Activated T-cell treated with anti-CD3 and anti-CD28 coated beads, Interleukin-2, amount 50 U/mL, for 4 hours (primary cell): Measurements from ENCODE around the gene HIPK1. TPM values are rescaled to one million over a fixed set of nuclear protein-coding genes. Genes with fewer than 3 reads are reported as not detected.

Source experiments
- ATAC-seq, 2 donors: fragments of 200-7000 bp; cut with Tn5 transposase; one replicate each; pipeline ENCODE4 v1.10.0; 2021
- DNase-seq: peaks from one replicate; pipeline ENCODE4 v3.0.0-alpha.2; 2020
- H3K27me3 Mint-ChIP-seq: one replicate; pipeline ENCODE4 v1.8.0; 2021; ENCODE audit warnings: low read depth, mixed read lengths
- H3K36me3 Mint-ChIP-seq: one replicate; pipeline ENCODE4 v1.8.0; 2022; ENCODE audit warnings: mixed read lengths; ENCODE audit not compliant: insufficient read depth
- H3K4me1 Mint-ChIP-seq: one replicate; pipeline ENCODE4 v1.8.0; 2021; ENCODE audit warnings: low read depth, mixed read lengths
- H3K4me3 Mint-ChIP-seq: one replicate; pipeline ENCODE4 v1.8.0; 2021; ENCODE audit warnings: mild to moderate bottlenecking, moderate library complexity, mixed read lengths
- H3K9me3 Mint-ChIP-seq: one replicate; pipeline ENCODE4 v1.8.0; 2021; ENCODE audit warnings: mixed read lengths
- total RNA-seq, 3 donors: library from RNA; stranded (reverse); gene quantifications; one replicate each; pipeline ENCODE4 v1.2.1, GENCODE V29; 2021

HIPK1 gene
- total RNA-seq, 3 donors from 2014 or later: 63.6 to 67.1 (median 63.6) TPM

DNA sequence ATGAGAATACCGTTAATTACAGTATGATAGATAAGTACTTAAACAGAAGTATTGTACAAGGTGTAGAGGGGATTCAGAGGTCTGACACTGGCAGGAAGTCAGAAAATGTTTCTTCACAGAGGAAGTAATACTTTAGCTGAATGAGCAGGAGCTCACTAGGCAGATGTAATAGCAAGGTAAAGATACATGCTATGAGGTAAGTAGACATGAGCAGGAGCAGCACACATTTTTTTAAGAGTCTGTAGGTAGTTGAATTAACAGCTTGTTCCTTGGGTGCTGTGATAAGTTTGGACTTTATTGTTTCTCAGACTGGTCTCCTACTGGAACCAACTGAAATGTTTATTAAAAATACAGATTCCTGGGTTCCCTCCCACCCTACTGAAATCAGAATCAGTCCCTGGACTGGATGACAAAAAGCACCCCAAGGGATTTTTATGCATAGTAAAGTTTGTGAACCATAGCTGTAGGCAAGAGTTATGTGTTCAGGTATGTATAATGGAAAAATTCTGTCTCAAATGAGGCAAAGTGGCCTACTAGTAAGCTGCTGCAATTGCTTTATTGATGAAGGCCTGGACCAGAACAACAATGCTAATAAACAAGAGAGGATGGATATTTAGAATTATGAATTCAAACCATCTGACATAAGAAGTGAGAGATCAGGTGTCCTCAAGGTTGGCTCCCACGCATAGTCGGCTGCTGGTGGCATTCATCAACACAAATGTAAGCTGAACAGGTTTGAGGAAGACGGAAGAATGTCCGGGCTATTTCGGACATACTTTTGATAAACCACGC is 25.4 kb upstream of the HIPK1 start:
- H3K27me3 Mint-ChIP-seq: no peaks in the 10 kb centered on the region
- no peak for DNase-seq
- no peak for ATAC-seq

DNA sequence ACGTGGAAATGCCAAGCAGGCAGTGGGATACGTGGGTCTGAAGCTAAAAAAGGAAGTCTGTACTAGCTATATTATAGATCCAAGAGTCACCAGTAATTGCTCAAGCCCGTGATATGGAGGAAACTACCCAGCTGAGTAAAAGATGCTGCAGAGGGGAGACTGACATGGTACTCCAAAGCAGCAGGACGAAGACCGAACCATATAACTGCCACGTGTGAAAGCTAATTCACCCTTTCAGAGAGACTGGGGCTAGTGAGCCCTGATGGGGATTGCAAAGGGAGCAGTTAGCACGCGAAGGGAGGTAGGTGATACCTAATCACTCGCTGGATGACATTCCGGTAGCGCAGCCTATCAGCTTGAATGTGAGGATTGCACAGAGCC is 24.8 kb upstream of the HIPK1 start:
- peak; percentile 56 to 62 for ATAC-seq
- Mint-ChIP-seq H3K4me3 (peak overlapping the region; percentile 95), H3K36me3 (peaks cover 35% of the 10 kb centered on the region), H3K27me3 (no peaks in the 10 kb centered on the region), H3K4me1 (peaks cover 50% of the 10 kb centered on the region), H3K9me3 (no peaks in the 10 kb centered on the region)
- DNase-seq: no peak

More for the DNA sequence above, 25.4 kb upstream of the HIPK1 start:
- Mint-ChIP-seq H3K4me1 (peaks cover 55% of the 10 kb centered on the region), H3K36me3 (peaks cover 37% of the 10 kb centered on the region), H3K4me3 (peak overlapping the region; percentile 95), H3K9me3 (no peaks in the 10 kb centered on the region)

DNA sequence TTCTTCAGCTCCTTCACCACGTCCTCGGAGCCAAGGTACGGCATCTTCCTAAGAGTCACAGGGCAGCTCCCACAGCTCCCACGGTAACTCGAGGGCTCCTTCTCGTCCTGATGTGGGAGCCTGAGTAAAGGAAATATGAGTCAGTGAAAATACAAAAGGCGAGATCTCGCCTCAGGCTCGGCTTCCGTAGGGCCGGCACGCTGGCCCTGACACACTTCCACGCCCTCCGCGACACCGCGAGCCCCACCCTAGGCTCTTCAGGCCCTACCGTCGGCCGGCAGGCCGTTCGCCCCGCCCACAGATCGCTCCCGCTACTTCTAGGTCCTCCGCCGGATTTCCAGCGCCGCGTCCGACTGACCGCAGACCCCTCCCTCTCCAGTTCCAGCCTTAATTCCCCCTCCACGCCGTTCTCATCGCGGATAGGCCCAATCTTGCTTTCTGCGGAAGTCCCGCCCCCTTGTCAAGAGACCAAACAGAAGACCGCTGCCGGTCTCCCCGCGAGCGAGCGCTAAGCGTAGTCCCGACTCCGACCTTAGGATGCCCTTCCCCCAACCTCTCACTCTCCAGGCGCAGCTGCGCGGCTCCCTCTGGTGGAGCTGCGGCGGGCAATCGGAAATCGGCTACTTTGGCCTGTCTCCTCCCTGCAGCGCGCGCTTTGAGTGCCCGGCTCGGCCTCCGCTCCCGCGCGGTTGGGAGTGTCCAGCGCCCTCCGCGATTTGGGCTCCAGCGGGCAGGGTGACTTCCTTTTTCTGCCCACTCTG is 24.3 kb upstream of the HIPK1 start, which contains the start of the genes AP4B1 and DCLRE1B:
TSS of gene AP4B1 (minus strand) at position 126 of the 761 bp plus-strand sequence. CDS start at position 44, 82 bp downstream.
TSS of gene DCLRE1B (plus strand) at position 653 of the 761 bp plus-strand sequence. CDS start 261 bp downstream, outside the sequence.
- Mint-ChIP-seq H3K36me3 (peaks cover 30% of the 10 kb centered on the region), H3K4me1 (peaks cover 45% of the 10 kb centered on the region), H3K27me3 (no peaks in the 10 kb centered on the region), H3K9me3 (no peaks in the 10 kb centered on the region), H3K4me3 (peak within 1 kb of the TSS; percentile 95)
- DNase-seq: peak; percentile 94
- peak; percentile 92 to 93 for ATAC-seq

DNA sequence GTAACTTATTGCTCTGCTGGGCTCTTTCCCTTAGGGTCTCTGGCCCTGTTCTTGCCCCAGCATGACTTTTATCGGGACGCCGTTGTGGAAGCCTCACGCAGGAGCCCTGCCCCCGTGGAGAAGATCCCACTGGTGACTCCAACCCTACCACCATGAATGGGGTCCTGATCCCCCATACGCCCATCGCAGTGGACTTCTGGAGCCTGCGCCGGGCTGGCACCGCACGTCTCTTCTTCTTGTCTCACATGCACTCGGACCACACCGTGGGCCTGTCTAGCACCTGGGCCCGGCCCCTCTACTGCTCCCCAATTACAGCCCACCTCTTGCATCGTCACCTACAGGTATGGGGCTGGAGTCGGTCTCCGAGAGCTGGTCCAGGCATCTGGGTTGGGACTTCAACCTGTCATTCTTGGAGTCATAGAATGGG is 23.7 kb upstream of the HIPK1 start:
- Mint-ChIP-seq H3K36me3 (peaks cover 31% of the 10 kb centered on the region), H3K4me3 (peak overlapping the region; percentile 95), H3K4me1 (peaks cover 41% of the 10 kb centered on the region), H3K27me3 (no peaks in the 10 kb centered on the region), H3K9me3 (no peaks in the 10 kb centered on the region)
- DNase-seq: no peak
- peak in 1 of 2 donors; percentile 6 for ATAC-seq

DNA sequence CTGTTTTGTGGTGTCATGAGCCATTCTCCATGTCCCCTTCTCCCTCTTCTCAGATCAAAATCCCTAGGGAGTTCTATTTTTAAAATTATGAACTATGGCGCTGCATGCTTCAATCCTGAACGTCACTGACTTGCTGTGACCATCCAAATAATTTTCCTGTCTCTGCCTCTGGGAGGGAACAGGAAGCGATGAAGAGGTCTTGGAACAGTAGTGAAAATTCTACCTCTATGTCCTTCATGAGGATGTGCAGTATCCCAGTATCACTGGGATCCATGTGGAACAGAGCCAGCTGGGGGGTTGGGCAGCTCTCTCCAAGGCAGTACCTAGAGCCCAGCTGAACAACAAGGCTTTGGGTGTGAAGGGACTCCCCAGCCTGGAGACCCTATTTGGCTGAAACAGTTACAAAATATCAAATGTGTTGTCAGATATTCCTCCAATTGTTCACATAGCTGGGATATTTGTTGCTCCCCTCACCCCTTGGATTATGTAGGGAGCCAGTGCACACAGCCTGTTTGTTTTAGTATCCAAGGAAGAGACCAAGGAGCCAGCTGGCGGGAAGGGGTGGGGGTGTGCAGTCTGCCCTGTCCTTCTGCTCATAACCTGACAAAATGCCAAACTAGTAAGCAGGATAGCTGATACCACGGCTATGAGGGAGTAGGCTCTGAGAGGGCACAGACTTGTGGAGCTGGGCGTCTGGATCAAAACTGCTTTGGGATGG is 16.4 kb upstream of the HIPK1 start:
- no peak for ATAC-seq
- no peak for DNase-seq
- H3K4me3 Mint-ChIP-seq: no peak overlapping the region
- H3K36me3 Mint-ChIP-seq: peaks cover 35% of the 10 kb centered on the region
- no peaks in the 10 kb centered on the region for H3K9me3 Mint-ChIP-seq
- no peaks in the 10 kb centered on the region for H3K27me3 Mint-ChIP-seq
- no peaks in the 10 kb centered on the region for H3K4me1 Mint-ChIP-seq

DNA sequence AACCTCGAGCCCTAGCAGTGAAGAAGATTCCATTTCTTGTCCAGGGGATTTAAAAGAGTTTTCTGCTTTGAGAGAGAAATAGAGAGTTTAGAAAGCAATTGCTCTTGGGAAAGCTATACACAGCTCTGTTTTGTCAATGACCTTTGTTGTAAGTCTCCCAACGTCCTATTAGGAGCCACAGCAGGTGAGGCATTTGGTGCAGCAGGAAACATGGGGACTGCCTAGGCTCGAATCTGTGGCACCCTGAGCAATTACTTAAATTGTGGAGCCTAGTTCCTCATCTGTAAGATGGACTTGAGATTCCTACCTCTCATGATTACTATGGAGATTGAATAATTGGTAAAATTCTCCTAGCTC is 15.8 kb upstream of the HIPK1 start:
- ATAC-seq (no peak), DNase-seq (no peak)
- Mint-ChIP-seq H3K27me3 (no peaks in the 10 kb centered on the region), H3K4me3 (no peak overlapping the region), H3K4me1 (no peaks in the 10 kb centered on the region), H3K9me3 (no peaks in the 10 kb centered on the region), H3K36me3 (peaks cover 31% of the 10 kb centered on the region)

DNA sequence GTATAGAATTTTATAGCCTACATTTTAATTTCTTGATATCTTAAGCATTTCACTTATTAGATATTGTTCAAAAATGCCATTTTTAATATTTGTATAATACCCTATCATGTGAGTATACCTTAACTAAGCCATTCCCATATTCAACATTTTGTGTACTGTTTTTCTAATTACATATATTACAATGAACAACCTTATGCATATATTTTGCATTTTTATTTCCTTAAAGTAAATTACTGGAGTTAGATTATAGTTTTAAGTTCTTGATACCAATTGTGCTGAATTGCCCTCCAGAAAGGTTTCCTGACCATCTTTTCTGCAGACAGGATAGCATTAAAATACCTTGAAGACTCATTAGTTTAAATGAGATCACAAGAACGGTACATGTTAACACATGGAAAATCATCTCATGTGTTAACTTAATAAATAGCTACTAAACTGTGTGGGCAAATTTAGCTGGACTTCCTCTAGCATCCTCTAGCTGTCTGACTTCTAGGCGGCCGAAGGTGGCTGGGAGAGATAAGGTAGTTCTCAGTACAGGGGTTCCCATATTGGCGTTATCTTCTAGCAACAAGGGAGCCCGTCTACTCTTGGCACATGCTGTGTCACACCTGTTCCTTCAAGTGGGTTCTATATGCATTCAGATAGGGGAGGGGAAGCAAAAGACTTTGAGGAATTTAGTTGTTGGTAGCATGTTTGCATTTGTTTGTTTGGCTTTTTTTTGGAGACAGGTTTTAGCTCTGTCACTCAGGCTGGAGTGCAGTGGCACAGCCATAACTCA is 15.0 kb upstream of the HIPK1 start:
- ATAC-seq: no peak
- Mint-ChIP-seq H3K4me1 (no peaks in the 10 kb centered on the region), H3K36me3 (peaks cover 27% of the 10 kb centered on the region), H3K27me3 (no peaks in the 10 kb centered on the region), H3K4me3 (no peak overlapping the region), H3K9me3 (no peaks in the 10 kb centered on the region)
- DNase-seq: no peak

DNA sequence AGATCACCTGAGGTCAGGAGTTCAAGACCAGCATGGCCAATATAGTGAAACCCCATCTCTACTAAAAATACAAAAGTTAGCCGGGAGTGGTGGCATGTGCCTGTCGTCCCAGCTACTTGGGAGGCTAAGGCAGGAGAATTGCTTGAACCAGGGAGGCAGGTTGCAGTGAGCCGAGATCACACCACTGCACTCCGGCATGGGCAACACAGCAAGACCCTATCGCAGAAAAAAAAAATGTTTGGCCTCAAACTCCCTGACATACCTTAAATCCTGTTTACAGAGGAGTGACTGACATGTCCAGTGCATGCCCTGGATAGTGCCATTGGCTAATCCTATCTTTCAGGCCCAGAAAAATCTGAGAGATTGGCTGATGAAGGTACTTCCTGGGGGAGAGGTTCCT is 12.2 kb upstream of the HIPK1 start:
- H3K4me3 Mint-ChIP-seq: no peak overlapping the region
- no peaks in the 10 kb centered on the region for H3K27me3 Mint-ChIP-seq
- peaks cover 5% of the 10 kb centered on the region for H3K36me3 Mint-ChIP-seq
- no peak for DNase-seq
- H3K4me1 Mint-ChIP-seq: no peaks in the 10 kb centered on the region
- no peak for ATAC-seq
- H3K9me3 Mint-ChIP-seq: no peaks in the 10 kb centered on the region

DNA sequence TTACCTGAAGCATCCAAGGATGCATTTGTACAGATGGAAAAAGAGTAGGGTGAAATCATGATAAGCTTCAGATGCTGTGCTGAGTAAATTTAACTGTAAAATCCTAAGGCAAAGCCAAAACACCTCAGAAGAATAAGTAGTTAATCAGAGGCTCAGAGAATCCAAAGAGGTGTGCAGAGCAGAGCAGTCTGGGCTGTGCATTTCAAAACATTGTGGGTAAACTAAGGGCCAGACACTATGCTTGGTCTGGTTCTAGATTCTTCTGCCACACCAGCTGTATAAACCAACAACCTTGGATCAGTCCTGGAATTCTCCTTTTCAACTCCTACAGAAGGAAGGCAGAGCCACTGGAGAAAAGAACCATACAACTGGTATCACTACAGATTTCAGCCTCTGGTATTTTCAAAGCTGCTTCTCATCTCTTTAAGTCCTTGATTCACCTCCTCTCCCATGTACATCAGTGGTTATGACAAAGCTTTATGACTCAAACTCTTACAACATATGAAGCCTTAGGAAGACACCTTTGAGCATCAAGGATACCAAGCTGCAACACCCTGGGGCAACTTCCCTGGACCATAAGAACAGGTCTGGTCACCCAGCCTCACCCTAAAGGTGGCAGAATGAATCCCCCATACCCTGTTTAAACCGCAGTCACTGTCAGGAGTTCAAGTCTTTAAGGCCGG is 11.6 kb upstream of the HIPK1 start:
- H3K4me1 Mint-ChIP-seq: no peaks in the 10 kb centered on the region

DNA sequence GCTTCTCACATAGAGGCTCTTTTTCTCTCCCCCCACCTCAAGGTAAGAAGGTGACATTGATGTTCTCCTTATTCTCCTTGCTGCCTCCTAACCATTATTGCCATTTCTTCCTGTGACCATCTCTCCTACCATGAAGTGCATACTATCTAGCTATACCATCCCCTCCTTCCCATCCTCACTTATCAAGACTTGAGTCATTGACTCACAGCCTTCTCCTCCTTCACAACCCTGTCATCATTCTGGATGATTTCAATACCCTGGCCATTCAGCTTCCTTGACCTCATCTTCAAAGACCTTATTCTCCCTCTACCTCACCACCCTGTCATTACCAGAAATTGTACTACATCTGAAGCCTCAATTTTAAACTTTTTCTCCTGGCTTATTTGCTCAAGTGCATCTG is 10.9 kb upstream of the HIPK1 start:
- Mint-ChIP-seq H3K27me3 (peaks cover 3% of the 10 kb centered on the region), H3K36me3 (peaks cover 5% of the 10 kb centered on the region), H3K9me3 (no peaks in the 10 kb centered on the region), H3K4me3 (no peak overlapping the region), H3K4me1 (no peaks in the 10 kb centered on the region)
- no peak for DNase-seq
- no peak for ATAC-seq

More for the DNA sequence above, 11.6 kb upstream of the HIPK1 start:
- peak; percentile 48 to 62 for ATAC-seq
- no peak for DNase-seq
- no peak overlapping the region for H3K4me3 Mint-ChIP-seq
- peaks cover 2% of the 10 kb centered on the region for H3K27me3 Mint-ChIP-seq
- H3K9me3 Mint-ChIP-seq: no peaks in the 10 kb centered on the region
- H3K36me3 Mint-ChIP-seq: peaks cover 5% of the 10 kb centered on the region

DNA sequence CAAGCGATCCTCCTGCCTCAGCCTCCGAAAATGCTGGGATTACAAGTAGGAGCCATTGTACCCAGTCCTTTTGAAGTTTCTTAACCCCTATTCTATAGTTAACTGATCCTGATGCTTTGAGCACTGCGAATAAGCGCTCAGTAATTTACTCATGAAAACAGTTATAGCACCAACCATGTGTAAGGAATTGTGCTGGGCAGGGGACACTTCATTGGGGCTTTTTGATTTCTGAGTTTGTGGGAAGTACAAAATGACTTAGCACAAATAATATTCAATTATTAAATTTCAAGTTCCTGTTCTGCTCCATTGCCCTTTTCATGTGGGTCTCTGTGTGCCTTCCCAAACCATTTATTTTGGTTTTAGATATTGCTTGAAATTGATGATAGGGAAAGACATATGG is 6.2 kb upstream of the HIPK1 start:
- H3K4me1 Mint-ChIP-seq: peaks cover 4% of the 10 kb centered on the region
- DNase-seq: no peak
- H3K36me3 Mint-ChIP-seq: no peaks in the 10 kb centered on the region
- no peaks in the 10 kb centered on the region for H3K9me3 Mint-ChIP-seq
- peaks cover 3% of the 10 kb centered on the region for H3K27me3 Mint-ChIP-seq
- no peak for ATAC-seq
- no peak overlapping the region for H3K4me3 Mint-ChIP-seq

DNA sequence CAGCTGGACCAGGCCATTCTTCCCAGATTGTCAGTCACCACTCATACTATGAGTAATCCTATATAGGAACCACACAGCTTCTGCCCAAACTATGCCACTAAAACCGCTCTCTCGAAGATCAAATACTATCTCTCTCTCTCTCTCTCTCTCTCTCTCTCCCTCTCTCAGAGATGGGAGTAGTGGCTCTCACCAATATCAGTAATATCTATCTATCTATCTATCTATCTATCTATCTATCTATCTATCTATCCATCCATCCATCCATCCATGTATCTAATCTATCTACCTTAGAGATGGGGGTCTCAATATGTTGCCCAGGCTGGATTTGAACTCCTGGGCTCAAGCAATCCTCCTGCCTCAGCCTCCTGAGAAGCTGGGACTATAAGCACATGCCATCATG is 4.7 kb upstream of the HIPK1 start:
- no peak for ATAC-seq
- no peak overlapping the region for H3K4me3 Mint-ChIP-seq
- DNase-seq: no peak
- H3K4me1 Mint-ChIP-seq: peaks cover 15% of the 10 kb centered on the region
- no peaks in the 10 kb centered on the region for H3K36me3 Mint-ChIP-seq
- peaks cover 3% of the 10 kb centered on the region for H3K27me3 Mint-ChIP-seq
- no peaks in the 10 kb centered on the region for H3K9me3 Mint-ChIP-seq

DNA sequence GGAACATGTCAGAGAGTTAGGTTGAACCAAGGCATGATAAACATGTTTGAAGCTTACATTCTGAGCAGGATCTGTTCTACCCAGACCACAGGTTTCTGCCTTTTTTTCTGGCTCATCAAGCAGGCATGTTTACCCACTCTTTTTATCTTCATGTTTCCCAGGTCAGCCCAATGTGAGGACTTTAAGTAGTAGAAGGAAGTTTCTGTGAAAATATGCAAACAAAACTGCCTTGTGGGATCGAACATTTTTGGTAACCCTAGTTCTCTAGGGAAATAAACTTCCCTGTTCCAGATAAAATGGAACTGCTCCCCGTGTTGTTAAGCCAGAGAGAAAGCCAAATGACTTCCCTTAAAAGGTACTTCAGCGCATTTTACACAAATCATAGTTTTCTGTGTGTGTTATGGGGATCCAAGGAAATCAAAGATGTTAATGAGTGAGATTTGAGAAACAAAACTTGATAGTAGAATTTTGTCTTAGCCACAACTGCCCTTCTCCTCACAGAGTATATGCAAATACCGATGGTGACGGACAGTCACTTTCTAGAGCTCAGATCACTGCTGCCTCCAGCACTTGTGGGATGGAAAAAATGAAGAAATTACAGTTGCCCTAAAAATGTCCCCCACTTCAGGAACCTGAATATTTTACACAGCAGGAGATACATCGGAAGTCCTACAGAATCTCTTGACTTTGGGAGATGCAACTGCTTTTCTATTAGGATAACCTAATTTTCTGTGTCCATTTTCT is 765 bp upstream of the HIPK1 start:
- Mint-ChIP-seq H3K4me3 (peak overlapping the region; percentile 97), H3K27me3 (no peaks in the 10 kb centered on the region), H3K9me3 (no peaks in the 10 kb centered on the region), H3K4me1 (peaks cover 45% of the 10 kb centered on the region), H3K36me3 (peaks cover 8% of the 10 kb centered on the region)
- ATAC-seq: no peak
- no peak for DNase-seq
